Measurements from ENCODE around the gene CCDC68.
A peak's percentile ranks its signal among the peaks of the same experiment; 100 is the strongest.
"Not testable (repeated sequence)": the region's sequence is repeated elsewhere in the genome, so short reads cannot be mapped to it uniquely, and the experiment has no call there.

CCDC68 gene

GRCh38 chr18:54958704-54959625 lies at the start of gene CCDC68:
Gene CCDC68 (minus strand): TSS chr18:54959461. CDS start chr18:54942791, 16,670 bp downstream.
- no peak for DNase-seq

- no peak for DNase-seq
Observed at GRCh38 chr18:55007602-55008001, 48.3 kb upstream of the CCDC68 start.

- no peak for DNase-seq
Observed at GRCh38 chr18:55003695-55004094, 44.4 kb upstream of the CCDC68 start.

- DNase-seq = no peak
Observed at GRCh38 chr18:55002261-55002660, 43.0 kb upstream of the CCDC68 start.

GRCh38 chr18:55001394-55002024 lies 42.2 kb upstream of the CCDC68 start:
- no peak for DNase-seq

- no peak for DNase-seq
Observed at GRCh38 chr18:55000529-55000928, 41.3 kb upstream of the CCDC68 start.

GRCh38 chr18:54999016-54999415 lies 39.8 kb upstream of the CCDC68 start:
- no peak for DNase-seq

GRCh38 chr18:54995421-54996143 lies 36.3 kb upstream of the CCDC68 start:
- DNase-seq = no peak

GRCh38 chr18:54991981-54992380 lies 32.7 kb upstream of the CCDC68 start:
- no peak for DNase-seq

- no peak for DNase-seq
Observed at GRCh38 chr18:54984908-54985307, 25.6 kb upstream of the CCDC68 start.

- DNase-seq = no peak
Observed at GRCh38 chr18:54983791-54984190, 24.5 kb upstream of the CCDC68 start.

- peak in 1 of 2 donors; percentile 54 for DNase-seq
Observed at GRCh38 chr18:54983041-54983686, 23.9 kb upstream of the CCDC68 start.

GRCh38 chr18:54981076-54981475 lies 21.8 kb upstream of the CCDC68 start:
- DNase-seq = no peak

- DNase-seq = no peak
Observed at GRCh38 chr18:54975598-54975997, 16.3 kb upstream of the CCDC68 start.

- no peak for DNase-seq
Observed at GRCh38 chr18:54973046-54973445, 13.8 kb upstream of the CCDC68 start.

GRCh38 chr18:54968807-54969206 lies 9.5 kb upstream of the CCDC68 start:
- DNase-seq = no peak

- not testable (repeated sequence) for DNase-seq
Observed at GRCh38 chr18:54968237-54968636, 9.0 kb upstream of the CCDC68 start.

GRCh38 chr18:54967786-54968185 lies 8.5 kb upstream of the CCDC68 start:
- DNase-seq = no peak

GRCh38 chr18:54964741-54965140 lies 5.5 kb upstream of the CCDC68 start:
- DNase-seq = no peak

GRCh38 chr18:54962919-54963645 lies 3.8 kb upstream of the CCDC68 start:
- no peak for DNase-seq

GRCh38 chr18:54961868-54962267 lies 2.6 kb upstream of the CCDC68 start:
- DNase-seq = no peak

GRCh38 chr18:54961016-54961423 lies 1.8 kb upstream of the CCDC68 start:
- no peak for DNase-seq

Data from CD4-positive, alpha-beta T cell treated with Interferon alpha-2 for 1 hour (primary cell).